DMS114 treated with DMSO at 0.1 percent for 48 hours (cell line): Measurements from ENCODE around the gene ZNF280B.
A peak's percentile ranks its signal among the peaks of the same experiment; 100 is the strongest.

ENCODE experiments used
- DNase-seq: peaks from one replicate; lab custom pipeline; 2025; ENCODE audit not compliant: unreplicated experiment; lab: John Stamatoyannopoulos, UW

The ZNF280B gene, protein sequence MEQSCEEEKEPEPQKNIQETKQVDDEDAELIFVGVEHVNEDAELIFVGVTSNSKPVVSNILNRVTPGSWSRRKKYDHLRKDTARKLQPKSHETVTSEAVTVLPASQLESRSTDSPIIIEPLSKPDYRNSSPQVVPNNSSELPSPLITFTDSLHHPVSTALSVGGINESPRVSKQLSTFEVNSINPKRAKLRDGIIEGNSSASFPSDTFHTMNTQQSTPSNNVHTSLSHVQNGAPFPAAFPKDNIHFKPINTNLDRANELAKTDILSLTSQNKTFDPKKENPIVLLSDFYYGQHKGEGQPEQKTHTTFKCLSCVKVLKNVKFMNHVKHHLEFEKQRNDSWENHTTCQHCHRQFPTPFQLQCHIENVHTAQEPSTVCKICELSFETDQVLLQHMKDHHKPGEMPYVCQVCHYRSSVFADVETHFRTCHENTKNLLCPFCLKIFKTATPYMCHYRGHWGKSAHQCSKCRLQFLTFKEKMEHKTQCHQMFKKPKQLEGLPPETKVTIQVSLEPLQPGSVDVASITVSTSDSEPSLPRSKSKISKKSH

DNA sequence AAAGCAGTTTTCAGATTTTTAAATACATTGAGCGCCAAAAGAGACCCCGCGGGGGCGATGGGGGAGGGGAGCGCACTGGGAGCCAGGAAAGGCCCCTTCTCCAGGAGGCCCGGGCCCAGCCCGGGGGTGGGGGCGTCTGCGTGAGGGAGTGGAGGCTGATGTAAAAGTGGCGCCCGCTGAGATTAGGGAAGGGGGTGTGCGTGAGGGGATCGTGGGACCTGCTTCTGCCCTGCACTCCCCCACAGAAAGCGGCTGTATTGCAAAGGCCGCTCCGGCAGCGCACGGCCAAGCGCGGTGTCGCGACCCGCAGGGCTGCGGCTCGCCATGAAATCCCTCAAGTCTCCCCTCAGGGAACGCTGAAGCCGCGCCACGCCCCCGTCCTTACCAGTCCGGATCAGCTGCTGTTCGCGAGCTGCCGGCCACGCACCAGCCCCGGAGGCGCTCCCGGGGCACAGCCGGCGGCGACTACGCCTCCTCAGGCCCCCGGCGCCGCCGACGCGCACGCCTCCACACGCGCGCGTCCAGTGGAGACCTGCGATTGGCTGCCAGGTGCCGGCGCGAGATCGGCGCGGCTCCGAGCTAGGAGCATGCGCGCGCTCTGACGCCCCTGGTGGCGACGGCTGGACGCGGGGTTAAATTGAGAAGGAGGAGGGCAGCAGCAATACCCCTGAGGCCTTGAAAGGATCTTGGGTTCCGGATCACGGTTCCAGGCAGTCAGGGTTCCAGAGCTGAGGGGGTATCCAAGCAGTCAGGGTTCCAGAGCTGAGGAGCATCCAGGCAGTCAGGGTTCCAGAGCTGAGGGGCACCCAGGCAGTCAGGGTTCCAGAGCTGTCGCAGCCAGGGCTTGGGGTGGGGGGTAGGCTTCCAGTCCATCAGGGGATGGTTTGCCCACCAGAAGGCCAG is at the start of gene ZNF280B:
TSS of gene ZNF280B (minus strand) at position 469 of the 903 bp plus-strand sequence. CDS start 19,344 bp downstream, outside the sequence.
- peak; percentile 76 for DNase-seq

DNA sequence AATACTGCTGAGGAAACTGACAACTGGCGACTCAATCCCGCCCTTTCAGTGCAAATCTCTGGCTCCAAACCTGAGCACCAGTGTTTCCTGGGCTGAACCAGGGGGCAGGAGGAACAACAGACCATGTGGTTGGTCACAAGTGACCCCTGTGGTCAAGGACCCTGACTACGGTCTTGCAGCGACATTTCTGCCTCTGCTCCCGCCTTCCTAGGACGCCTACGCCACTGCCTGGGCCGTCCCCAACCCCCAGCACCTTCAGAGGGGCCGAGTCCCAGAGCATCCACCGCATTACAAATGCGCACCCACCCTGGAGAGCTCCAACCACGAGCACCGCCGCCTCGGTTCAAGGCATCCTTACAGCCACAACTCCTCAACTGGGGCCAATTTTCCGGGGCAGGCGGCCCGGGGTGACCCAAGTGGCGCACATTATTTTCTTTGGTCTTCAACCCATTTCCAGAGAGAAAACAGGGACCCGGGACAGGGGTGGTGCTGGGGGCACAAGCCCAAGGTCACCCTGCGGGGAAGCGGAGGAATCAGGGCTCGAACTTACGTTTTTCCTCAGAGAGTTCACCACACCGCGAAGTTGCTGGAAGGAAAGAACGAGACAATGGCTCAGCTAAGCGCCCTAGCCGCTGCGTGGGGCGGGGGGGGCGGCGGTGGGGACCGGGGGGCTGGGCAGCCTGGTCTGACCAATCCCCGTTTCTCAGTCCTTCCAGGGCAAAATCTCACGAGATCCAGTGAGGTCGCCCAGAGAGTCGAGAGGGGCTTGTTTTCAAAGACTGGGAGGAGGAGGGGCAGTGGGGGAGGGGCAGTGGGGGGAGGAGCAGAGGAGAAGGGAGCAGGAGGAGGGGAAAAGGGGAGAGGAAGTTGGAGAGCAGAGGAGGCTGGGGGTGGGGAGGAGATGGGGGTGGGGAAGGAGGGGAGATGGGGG is 48.7 kb upstream of the ZNF280B start:
- peak; percentile 61 for DNase-seq

DNA sequence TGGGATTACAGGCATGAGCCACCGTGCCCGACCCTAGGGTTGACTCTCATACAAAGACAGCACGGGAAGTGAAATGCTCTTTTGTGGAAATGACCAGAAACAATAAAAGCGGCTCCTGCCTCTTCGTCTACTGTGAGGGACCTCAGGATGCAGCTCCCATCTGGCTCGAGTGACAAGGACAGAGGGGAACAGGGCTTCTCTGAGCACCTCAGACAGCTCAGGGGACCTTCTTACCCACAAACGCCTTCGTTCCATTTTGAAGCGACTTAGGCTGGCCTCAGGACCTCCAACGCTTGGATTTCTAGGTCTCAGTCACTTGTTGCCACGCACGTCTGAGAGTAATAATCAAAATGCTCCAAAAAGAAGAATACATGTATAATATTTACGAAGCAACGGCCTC is 48.0 kb upstream of the ZNF280B start:
- no peak for DNase-seq

DNA sequence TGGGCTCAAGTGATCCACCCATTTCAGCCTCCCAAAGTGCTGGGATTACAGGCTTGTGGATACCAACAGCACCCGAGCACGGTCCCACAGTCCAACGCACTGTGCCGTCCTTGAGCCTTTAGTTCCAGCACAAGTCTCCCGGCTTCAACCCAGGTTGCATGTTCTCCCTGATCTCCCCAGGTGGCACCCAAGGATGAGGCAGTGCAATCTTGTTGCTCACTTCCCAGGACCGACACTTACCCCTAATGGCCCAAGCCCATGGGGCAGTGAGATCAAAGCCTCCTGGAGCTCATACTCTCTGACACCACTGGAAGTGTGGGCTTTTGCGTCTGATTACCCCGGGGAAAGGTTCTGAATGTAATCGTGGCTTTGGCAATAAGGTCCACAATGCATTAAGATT is 47.1 kb upstream of the ZNF280B start:
- no peak for DNase-seq

DNA sequence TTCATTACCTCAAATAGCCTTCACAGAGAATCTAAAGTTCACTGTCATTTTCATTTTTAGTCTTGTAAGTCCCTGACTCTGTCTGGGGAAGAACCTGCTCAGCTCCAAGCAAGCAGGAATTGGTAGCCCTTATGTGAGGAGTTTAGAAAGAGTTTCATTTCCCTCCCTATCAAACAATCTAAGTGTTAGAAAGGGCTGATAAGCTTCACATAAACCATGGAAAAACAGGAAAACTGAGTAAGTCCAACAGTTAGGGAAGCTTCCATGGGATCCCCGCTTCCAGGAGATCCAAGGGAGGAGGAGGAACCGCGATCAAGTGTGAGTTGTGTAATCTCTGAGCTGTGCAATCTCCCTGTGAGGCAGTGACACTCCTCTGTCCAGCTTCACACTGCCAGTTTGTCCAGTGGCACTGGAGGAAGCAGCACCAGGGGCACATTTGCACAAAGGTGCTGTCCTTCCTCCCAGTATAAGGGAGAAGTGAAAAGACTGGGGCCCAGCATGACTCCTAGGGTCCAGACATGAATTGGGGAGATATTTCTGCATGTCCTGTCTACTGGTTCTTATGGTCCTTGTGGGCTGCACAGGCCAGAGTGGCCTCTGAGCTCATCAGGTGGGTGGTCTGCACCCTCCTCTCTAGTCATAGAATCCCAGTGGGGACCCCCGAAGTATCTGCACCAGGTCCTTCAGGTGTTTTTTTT is 46.2 kb upstream of the ZNF280B start:
- DNase-seq, result no peak

DNA sequence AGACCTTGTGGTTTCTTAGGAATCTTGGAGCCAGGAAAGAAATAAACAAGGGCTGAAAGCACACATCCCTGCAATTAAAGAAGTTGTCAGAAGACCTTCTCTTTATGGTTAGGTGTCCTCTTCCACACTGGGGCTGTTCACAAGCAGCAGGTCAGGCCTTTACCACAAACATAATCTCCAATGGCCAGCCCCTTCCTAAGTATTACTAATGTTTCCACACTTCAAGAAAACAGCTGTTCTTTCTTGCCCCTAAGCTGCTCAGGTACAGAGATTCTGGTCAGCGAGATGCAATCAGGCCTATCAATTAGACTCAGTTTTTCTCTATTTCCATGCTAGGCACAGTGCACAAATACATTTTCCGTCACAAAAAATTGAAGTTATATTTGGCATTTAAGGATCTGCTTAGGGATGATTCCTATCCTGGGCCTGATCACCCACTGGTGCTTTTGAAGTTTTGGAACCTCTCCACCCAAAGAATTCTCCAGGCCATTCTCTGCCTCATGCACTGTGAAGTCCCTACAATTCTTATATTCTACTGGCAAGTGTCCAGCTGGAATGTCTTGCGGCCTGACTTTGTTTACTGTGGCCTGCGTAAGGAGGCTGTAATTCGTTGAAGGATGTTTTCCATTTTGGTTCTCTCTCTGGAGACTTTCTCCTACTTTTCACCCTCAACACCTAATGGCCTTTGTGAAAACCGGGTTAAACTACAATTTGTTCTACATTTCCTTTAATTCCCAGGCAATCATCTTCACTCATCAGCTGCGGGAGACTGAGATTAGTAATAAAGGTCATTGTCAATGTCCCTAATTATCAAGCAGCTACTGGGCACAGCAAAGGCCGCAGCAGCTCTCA is 45.4 kb upstream of the ZNF280B start:
- DNase-seq, result no peak

DNA sequence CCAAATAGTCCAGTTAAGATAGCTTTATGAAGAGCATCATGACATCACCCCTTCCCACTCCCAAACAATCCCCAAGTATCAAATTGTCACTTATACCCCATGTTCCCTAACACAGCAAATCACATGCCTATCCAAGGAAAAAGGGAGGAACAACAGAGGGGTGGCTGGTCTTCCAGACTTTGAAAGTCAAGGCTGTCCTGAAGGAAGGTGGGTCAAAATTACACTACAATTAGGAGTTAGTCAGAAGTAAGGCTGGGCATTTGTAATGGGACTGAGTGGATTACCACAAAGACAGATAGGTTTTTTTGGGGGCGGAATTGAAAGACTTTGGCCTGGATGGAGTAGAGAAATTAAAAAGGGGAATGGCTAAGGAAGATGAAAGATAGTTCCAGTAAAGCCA is 44.6 kb upstream of the ZNF280B start:
- DNase-seq, result no peak

DNA sequence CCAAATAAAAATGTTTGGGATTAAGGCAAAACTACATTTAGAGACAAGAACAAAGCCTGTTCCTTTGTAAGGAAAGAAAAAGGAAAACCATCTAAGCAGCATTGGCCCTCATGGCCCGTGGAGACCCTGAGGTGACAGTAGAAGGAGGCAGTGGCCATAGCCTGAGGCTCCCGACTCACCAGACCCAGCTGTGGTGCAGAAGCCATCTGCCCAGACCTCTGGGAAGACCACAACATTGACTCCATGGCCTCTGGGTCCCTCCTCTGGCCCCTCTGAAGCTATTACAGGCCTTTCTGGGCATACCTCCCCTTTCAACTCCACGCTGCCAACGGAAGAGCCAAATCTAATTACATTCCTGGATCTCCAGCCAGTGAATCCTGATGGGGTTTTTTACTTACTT is 44.1 kb upstream of the ZNF280B start:
- no peak for DNase-seq

DNA sequence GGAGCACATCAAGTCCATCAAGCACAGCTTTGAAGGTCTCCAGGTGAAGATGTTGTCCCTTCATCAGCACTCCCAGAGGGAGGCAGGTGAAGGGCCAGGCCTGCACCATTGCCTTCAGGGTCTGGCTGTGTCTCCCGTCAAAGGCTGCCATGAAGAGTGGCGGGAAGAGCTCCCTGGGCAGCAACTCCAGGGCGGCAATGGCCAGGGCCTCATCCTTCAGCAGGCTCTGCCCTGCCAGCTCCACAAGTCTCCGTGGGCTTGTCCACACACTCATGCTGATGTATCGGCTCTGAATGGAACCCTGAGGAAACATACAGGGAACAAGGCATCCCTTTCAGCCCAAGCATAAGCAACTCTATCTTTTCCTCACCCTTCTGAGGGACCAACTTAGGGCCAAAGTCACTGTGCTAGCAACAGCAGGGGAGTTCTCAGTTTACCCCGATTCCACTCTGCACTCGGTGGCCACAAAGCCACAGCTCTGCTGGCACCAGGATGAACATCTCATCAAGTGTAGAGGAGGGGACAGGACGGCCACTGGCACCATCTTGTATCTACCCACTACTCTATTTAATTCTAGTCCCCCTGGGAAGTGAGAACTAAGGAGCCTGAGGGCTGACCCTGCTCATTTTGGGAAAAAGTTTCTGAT is 42.4 kb upstream of the ZNF280B start:
- no peak for DNase-seq

DNA sequence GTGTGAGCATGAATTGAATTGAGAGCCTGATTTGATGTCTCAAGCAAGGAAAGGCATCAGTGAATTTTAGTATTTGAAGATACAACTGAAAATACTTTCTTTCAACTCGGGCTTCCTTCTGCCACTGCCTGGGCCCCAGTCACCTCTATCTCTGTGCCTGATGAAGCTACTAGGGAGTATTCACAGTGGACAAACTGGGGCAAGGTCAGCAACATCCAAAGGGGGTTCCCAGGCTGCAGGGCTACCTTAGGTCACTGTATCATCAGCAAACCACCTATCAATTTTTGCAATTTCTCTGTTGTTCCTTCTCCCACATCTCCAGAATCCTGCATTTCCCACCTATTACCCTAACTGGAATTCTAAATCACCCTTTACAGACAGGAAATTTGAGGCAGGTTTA is 40.4 kb upstream of the ZNF280B start:
- no peak for DNase-seq

DNA sequence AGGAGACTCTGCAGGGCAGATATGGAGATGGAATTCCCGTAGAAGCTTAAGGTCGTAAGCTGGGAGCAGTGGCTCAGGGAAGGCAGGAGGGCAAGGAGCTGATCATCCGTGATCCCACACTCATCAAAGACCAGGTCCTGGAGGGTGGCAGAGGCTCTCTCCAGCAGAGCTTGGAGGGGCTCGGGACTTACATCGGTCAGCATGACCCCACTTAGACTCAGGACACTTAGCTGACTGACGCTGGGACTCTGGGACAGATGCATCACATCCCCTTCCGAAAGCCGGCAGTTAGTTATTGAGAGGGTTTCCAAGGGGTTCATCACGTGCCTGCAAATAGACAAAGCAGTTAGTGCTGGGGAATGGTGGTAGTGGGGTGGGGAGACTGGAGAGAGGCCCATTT is 39.8 kb upstream of the ZNF280B start:
- no peak for DNase-seq

DNA sequence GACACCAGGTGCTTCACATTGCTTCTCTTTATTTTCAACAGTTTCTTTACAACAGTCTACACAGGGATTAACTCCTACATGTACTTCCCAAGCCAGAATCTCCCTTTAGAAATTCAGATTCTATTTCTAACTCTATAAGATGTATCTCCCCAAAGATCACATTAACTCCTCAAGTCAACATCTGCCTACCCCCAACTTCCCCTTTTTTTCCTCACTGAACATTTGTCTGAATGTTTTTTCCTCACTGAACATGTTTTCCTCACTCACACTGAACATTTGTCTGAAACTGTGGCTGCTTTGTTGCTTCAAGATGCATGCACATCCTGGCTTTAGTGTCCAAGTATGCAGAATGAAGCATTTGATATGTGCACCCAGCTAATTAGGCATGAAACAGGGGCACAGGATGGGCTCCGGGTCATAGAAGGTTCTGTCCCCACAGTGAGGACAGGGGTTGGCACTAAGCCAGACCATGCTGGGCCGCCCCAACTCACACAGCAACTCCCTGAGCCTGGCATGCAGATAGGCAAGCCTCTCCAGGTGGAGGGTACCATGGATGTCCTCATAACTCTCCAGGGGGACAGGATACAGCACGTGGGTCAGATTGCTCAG is 39.3 kb upstream of the ZNF280B start:
- DNase-seq, result no peak

DNA sequence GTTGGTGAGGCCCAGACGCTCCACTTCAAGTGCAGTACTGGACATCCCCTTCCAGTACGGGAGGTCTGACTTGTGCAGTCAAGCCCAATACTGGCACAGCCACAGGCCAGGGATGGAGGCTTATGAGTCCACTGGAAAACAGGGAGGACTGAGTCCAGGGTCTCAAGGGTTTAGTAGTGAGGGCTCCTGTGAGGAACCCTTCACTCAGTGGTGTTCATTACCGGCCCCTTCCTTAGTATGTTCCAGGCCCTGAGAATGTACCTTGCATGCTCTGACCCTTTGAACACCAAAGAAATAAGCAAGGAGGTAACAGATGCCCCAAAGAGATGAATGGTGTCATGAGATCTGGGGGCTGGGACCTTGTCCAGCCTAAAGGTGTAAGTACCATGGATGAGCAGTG is 38.7 kb upstream of the ZNF280B start:
- no peak for DNase-seq

DNA sequence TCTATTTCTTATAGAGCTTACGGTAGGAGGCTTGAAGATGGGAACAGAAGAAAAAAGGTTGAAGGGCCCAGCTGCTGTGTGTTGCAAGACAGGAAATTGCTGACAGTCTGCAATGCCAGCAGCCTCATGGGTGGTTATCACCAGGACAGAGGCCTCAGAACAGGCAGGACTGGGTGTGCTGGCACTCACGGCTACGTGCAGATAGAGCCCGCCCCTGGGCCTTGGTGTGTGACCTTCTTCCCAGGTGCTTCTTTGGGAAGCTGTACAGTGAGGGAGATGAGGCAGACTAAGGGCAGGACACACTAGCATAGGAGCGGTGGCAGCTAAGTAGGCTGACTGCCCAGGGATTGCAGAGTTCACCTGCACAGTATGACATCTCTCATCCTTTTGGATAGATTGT is 37.9 kb upstream of the ZNF280B start:
- DNase-seq, result no peak

DNA sequence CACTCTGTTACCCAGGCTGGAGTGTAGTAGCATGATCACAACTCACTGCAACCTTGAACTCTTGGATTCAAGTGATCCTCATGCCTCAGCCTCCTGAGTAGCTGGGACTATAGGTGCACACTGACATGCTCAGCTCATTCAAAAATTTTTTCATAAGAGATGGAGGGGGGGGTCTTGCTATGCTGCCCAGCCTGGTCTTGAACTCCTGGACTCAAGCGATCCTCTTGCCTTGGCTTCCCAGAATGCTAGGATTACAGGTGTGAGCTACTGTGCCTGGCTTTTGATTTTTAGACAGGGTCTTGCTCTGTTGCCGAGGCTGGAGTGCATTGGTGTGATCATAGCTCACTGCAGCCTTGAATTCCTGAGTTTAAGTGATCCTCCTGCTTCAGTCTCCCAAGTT is 36.5 kb upstream of the ZNF280B start:
- no peak for DNase-seq

DNA sequence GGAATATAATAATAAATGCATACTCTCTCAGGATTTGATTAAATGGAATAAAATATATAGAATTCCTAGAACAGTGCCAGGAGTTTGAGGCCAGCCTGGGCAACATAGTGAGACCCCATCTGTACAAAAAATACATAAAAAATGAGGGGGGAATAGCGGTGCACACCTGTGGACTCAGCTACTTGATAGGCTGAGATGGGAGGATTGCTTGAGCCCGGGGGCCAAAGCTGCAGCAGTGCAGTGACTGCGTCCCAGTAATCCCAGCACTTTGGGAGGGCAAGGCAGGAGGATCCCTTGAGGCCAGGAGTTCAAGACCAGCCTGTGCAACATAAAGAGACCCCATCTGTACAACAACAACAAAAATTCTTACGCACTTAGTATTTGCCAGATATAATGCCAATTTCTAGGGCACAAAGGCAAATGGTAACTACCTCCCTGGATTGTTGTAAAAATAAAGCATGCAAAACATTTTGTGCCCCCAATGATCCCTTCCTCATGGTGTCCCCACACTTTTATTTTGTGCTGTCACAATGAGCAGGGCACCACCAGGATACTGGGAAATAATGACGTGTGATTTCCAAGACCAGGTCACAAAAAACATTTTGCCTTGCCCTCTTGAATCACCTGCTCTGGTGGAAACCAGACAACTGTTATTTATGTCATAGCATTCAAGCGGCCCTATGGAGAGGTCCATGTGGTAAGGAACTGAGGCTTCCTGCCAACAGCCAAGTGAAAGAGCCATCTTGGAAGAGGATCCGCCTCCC is 29.9 kb upstream of the ZNF280B start:
- DNase-seq, result no peak

DNA sequence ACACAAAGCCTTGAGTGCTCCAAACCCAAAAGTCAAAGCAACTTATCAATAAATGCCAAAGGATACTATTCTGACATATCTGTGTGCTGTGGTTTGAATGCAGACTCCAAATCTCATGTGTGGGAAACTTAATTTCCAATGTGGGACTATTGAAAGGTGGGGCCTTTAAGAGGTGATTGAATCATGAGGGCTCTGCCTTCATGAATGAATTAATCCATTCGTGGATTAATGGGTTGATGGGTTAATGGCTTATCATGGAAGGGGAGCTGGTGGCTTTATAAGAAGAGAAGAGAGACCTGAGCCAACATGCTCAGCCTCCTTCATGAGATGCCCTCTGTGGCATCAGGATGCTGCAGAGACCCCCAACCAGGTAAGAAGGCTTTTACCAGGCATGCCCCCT is 28.4 kb upstream of the ZNF280B start:
- no peak for DNase-seq

DNA sequence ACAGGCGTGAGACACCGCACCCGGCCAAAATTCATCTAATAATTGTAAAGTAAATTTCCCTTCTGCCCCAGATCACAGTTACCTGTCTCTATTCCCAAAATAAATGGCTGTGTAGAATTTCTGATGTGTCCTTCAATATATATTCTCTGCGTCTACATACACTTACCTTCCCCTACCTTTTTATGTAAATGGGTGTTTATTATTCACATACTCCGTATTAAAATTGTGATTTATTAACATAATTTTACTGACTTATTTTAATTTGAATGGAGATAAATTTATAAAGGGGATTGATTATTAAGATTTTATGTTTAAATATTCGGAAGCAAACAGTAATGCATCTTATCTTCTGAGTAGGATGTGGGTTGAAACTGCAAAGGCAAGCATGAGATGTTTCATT is 28.0 kb upstream of the ZNF280B start:
- DNase-seq, result no peak
